A549 treated with Hydrocortisone at 1 μM for 4 hours (cell line): Measurements from ENCODE around the gene ANKRD33. TPM values are rescaled to one million over a fixed set of nuclear protein-coding genes. Genes with fewer than 3 reads are reported as not detected.

Experiments used
- total RNA-seq: library from RNA; stranded (reverse); fragments of 200-300 nt; extraction: Qiagen RNA extraction; gene quantifications from 5 replicates; pipeline ENCODE4 v1.2.3, GENCODE V29; 2022

ANKRD33 gene
- total RNA-seq, result 0.03 to 0.15 TPM in 2 of 5 replicates, not detected in the others

DNA sequence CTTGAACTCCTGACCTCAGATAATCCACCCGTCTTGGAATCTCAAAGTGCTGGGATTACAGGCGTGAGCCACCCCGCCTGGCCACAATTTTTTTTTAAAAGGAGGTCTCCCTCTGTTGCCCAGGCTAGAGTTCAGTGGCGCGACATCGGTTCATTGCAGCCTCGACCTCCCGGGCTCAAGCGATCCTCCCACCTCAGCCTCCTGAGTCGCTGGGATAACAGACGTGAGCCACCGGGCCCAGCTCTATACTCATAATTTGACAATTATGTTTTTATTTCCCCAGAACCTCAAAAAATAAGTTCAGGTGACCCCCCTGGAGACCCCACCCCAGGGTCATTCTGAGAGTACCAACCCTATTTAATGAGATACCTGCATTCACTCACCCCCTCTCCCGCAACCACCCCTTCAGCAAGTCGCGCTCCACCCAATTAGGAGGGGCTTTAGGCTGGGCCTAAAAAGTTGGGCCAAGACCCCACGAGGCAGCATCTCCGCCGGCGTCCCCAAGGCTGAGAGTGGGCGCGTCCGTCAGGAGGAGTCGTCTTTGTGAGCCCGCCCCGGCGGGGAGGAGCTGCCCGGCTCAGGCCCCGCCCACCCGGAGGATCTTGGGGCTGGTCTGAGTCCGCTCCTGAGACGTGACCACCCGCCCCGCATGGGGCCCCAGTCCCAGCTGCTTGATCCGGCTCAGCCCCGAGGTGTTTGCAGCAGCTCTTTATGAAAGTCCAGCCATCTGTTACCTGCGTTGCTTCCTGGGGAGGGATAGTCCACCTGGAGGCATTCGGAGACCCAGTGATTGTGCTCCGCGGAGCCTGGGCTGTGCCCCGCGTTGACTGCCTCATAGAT is at the start of gene ANKRD33:
TSS of gene ANKRD33 (plus strand) at position 628 of the 840 bp plus-strand sequence. CDS start at position 712, 84 bp downstream.

DNA sequence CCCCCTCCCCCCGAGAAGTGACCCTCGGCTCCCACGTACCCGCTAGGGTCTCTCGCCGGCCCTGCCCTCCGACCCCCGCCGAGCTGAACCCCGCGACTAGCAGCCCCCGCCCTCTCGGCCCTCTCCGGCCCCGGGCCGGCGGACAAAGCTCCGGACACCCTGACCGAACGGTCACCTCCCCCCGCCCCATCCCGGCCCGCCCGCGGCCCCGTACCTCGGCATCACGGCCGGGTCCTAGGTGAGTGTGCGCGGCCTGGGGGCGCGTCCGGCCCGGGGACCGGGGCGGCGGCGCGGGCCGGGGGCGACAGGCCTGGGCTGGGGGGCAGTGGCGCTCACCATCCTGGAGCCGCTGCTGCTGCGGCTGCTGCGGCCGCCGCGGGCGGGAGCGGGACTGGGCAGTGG is 39.6 kb upstream of the ANKRD33 start, which contains the start of gene FIGNL2:
TSS of gene FIGNL2 (minus strand) at position 393 of the 402 bp plus-strand sequence. CDS start 26,305 bp downstream, outside the sequence.

DNA sequence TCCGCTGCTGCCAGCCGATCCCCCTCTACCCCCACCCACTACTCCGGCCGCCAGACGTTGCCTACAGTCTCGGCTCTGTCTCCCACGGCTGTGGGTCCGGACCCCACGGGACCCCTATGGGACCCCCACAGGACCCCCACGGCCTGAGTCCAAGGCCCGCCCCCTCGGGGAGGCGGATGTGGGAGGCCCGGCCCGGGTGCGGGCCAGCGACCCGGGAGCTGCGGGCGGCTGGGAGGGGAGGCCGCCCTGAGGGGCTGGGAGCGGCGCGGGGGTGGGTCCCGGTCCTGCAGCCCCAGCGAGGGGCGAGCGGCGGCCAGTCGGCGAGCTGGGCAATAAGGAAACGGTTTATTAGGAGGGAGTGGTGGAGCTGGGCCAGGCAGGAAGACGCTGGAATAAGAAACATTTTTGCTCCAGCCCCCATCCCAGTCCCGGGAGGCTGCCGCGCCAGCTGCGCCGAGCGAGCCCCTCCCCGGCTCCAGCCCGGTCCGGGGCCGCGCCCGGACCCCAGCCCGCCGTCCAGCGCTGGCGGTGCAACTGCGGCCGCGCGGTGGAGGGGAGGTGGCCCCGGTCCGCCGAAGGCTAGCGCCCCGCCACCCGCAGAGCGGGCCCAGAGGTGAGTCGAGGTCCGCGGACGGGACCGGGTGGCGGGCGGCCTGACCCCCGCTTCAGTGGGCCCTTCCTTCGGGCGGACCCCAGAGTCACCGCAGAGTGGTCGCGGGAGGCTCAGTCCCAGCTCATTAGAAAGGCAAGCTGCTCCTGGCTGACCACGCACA is 19.4 kb downstream of the ANKRD33 start, which contains the start of gene ACVRL1:
TSS of gene ACVRL1 (plus strand) at position 422 of the 773 bp plus-strand sequence. CDS start 4,971 bp downstream, outside the sequence.

Other genes with a start within 250 kb of the ANKRD33 start
- gene FIGNL2, start 39.4 kb upstream of the ANKRD33 start, total RNA-seq, result 0.18 to 0.28 TPM (median 0.26 TPM) in 5 replicates
- 0.05 to 0.20 TPM (median 0.06 TPM) in 5 replicates for gene ACVRL1, start 19.4 kb downstream of the ANKRD33 start, total RNA-seq
- gene ACVR1B, start 63.6 kb downstream of the ANKRD33 start, total RNA-seq, result 14.4 to 21.7 TPM (median 16.6 TPM) in 5 replicates
- gene TAMALIN, start 118.8 kb downstream of the ANKRD33 start, total RNA-seq, result 0.45 to 1.1 TPM (median 0.84 TPM) in 5 replicates
- gene NR4A1, start 163.3 kb downstream of the ANKRD33 start, total RNA-seq, result 30.5 to 47.3 TPM (median 33.2 TPM) in 5 replicates
- 89.9 to 103 TPM (median 94.3 TPM) in 5 replicates for gene ATG101, start 181.9 kb downstream of the ANKRD33 start, total RNA-seq
- gene SMIM41, start 191.6 kb downstream of the ANKRD33 start, total RNA-seq, result not detected in 5 replicates